Measurements from ENCODE around the gene KCNIP3. TPM values are rescaled to one million over a fixed set of nuclear protein-coding genes. Genes with fewer than 3 reads are reported as not detected.
A peak's percentile ranks its signal among the peaks of the same experiment; 100 is the strongest.

KCNIP3 gene
- total RNA-seq, 1 experiment from 2014 or later, result not detected

DNA sequence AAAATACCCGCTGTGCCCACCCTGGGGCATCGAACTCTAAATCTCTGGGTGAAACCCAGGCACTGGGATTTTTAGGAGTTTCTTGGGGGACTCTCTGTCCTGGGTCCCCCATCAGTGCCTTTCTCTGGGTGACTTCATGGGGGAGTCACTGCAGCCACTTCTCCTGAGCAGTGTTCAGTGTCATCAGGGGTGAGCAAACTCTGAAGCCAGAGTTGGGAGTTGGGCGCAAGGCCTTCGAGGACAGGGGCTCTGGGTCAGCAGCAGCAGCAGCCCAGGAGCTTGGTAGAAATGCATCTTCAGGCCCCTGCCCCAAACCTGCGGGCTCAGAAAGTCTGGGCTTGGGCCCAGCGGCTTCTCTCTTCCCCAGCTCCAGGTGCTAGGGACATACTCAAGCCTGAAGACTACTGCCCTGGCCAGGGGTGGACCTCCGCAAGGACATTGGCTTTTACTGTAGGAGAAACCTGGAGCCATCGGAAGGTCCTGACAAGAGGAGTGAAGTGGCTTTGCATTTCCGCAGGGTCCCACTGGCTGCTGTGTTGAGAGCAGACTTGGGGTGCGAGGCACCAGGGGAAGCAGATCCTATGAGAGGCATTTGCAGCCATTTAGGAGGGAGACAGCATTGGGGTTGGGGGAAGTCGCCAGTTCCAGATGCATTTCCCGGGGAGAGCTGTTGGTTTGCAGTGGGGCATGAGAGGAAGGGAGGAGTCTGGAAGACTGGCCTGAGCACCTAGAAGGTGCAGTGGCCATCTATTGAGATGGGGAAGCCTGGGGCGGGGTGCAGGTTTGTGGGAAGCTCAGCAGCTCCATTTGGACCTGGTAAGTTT lies 53.8 kb downstream of the KCNIP3 start:
- Histone ChIP-seq H3K4me3 (ENCODE audit: low read depth, low read length) (no peak overlapping the region), H3K9me3 (no peaks in the 10 kb centered on the region), H3K4me1 (no peaks in the 10 kb centered on the region), H3K36me3 (ENCODE audit: control insufficient read depth, insufficient read depth, low read length) (no peaks in the 10 kb centered on the region), H3K27me3 (replicated peaks; ENCODE audit: control insufficient read depth, insufficient read depth, low read length) (peaks cover 1% of the 10 kb centered on the region; the same call in 1 of the 2 replicates)
- peak in 1 of 2 experiments; percentile 27 for DNase-seq
- BruUV-seq (replicated peaks), result no TSS peak
- Mint-ChIP-seq H3K27ac (ENCODE audit: unreplicated experiment) (no peak overlapping the region), H3K9me3 (ENCODE audit: unreplicated experiment) (no peaks in the 10 kb centered on the region), H3K4me1 (ENCODE audit: low read depth, unreplicated experiment) (no peaks in the 10 kb centered on the region), H3K27me3 (ENCODE audit: insufficient read depth, unreplicated experiment) (peaks cover 21% of the 10 kb centered on the region), H3K36me3 (ENCODE audit: insufficient read depth, unreplicated experiment) (no peaks in the 10 kb centered on the region), H3K4me3 (ENCODE audit: unreplicated experiment) (no peak overlapping the region)
- ChIA-PET POLR2A (no interaction called here), CTCF (no interaction called here)
- intact Hi-C loops (cut with micrococcal nuclease; ENCODE audit: unreplicated experiment), result no loop called here
- TF ChIP-seq, protein P1, sequence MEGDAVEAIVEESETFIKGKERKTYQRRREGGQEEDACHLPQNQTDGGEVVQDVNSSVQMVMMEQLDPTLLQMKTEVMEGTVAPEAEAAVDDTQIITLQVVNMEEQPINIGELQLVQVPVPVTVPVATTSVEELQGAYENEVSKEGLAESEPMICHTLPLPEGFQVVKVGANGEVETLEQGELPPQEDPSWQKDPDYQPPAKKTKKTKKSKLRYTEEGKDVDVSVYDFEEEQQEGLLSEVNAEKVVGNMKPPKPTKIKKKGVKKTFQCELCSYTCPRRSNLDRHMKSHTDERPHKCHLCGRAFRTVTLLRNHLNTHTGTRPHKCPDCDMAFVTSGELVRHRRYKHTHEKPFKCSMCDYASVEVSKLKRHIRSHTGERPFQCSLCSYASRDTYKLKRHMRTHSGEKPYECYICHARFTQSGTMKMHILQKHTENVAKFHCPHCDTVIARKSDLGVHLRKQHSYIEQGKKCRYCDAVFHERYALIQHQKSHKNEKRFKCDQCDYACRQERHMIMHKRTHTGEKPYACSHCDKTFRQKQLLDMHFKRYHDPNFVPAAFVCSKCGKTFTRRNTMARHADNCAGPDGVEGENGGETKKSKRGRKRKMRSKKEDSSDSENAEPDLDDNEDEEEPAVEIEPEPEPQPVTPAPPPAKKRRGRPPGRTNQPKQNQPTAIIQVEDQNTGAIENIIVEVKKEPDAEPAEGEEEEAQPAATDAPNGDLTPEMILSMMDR (IDR thresholded peaks at IDR 0.05; ENCODE audit: insufficient read depth in 1 of 2, low read depth in 1 of 2, low read length in 1 of 2, severe bottlenecking in 1 of 2, unreplicated experiment in 1 of 2), result no peak

DNA sequence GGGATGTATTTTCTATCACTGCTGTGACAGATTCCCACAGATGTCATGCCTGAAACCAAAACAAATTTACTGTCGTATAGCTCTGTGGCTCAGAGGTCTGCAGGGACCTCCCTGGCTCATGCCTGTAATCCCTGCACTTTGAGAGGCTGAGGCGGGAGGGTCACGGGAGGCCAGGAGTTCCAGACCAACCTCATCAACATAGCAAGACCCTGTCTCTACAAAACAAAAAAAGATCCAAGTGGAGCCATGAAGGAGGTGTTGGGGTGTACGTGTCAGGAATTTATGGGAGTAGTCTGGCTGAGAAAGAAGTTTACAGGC lies 54.4 kb downstream of the KCNIP3 start:
- no peak for DNase-seq
- no peaks in the 10 kb centered on the region for H3K9me3 ChIP-seq
- Mint-ChIP-seq H3K4me3 (ENCODE audit: unreplicated experiment) (no peak overlapping the region), H3K27ac (ENCODE audit: unreplicated experiment) (no peak overlapping the region), H3K27me3 (ENCODE audit: insufficient read depth, unreplicated experiment) (peaks cover 21% of the 10 kb centered on the region), H3K36me3 (ENCODE audit: insufficient read depth, unreplicated experiment) (no peaks in the 10 kb centered on the region), H3K9me3 (ENCODE audit: unreplicated experiment) (no peaks in the 10 kb centered on the region), H3K4me1 (ENCODE audit: low read depth, unreplicated experiment) (no peaks in the 10 kb centered on the region)
- intact Hi-C loops (cut with micrococcal nuclease; ENCODE audit: unreplicated experiment), result no loop called here
- H3K4me3 ChIP-seq (ENCODE audit: low read depth, low read length), result no peak overlapping the region
- ChIA-PET CTCF (no interaction called here), POLR2A (no interaction called here)
- TF ChIP-seq, protein P1 (IDR thresholded peaks at IDR 0.05; ENCODE audit: insufficient read depth in 1 of 2, low read depth in 1 of 2, low read length in 1 of 2, severe bottlenecking in 1 of 2, unreplicated experiment in 1 of 2), result no peak
- peaks cover 1% of the 10 kb centered on the region; the same call in 1 of the 2 replicates for H3K27me3 ChIP-seq (replicated peaks; ENCODE audit: control insufficient read depth, insufficient read depth, low read length)
- no TSS peak for BruUV-seq (replicated peaks)
- H3K4me1 ChIP-seq, result no peaks in the 10 kb centered on the region
- H3K36me3 ChIP-seq (ENCODE audit: control insufficient read depth, insufficient read depth, low read length), result no peaks in the 10 kb centered on the region

DNA sequence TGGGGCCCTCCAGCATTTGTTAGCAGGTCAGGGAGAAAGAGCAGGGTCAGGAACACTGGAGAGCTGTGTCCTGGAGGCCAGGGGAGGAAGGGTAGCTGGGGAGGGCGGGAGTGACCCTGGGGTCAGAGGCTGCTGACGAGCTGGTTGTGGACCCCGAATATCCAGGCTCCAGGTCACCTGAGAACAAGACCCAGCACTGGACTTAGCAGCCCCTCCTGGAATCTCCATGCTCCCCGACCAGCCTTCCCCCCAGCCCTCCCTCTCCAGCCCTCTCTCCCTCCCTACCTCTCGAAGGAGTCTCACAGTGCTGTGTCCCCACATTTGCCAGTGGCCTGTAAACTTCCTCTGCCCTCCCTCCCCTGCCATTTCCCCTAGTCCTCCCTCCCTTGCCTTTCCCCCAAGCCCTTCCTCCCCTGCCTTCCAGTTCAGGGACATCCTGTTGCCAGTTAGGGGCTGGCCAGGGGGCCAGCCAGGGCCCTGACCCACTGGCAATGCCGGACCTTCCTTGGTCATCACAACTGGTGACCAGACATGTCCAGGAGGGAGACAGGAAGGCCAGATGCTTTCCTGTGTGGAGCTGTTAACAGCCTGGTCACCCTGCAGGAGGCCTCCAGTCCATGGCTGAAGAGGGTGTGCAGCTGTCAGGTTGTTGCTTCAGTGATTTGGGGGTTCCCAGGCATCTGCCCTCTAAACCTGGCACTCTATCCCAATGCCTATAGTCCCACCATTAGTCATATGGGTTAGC lies 55.3 kb downstream of the KCNIP3 start:
- H3K27ac Mint-ChIP-seq (ENCODE audit: unreplicated experiment), result no peak overlapping the region
- BruUV-seq (replicated peaks), result no TSS peak
- no peaks in the 10 kb centered on the region for H3K9me3 ChIP-seq
- H3K27me3 ChIP-seq (replicated peaks; ENCODE audit: control insufficient read depth, insufficient read depth, low read length), result peaks cover 1% of the 10 kb centered on the region; the same call in 1 of the 2 replicates
- H3K27me3 Mint-ChIP-seq (ENCODE audit: insufficient read depth, unreplicated experiment), result peaks cover 21% of the 10 kb centered on the region
- H3K4me1 ChIP-seq, result no peaks in the 10 kb centered on the region
- intact Hi-C loops (cut with micrococcal nuclease; ENCODE audit: unreplicated experiment), result no loop called here
- H3K9me3 Mint-ChIP-seq (ENCODE audit: unreplicated experiment), result no peaks in the 10 kb centered on the region
- H3K4me3 Mint-ChIP-seq (ENCODE audit: unreplicated experiment), result no peak overlapping the region
- TF ChIP-seq, protein P1 (IDR thresholded peaks at IDR 0.05; ENCODE audit: insufficient read depth in 1 of 2, low read depth in 1 of 2, low read length in 1 of 2, severe bottlenecking in 1 of 2, unreplicated experiment in 1 of 2), result no peak
- H3K4me1 Mint-ChIP-seq (ENCODE audit: low read depth, unreplicated experiment), result no peaks in the 10 kb centered on the region
- no peak for DNase-seq
- ChIA-PET CTCF (no interaction called here), POLR2A (no interaction called here)
- H3K4me3 ChIP-seq (ENCODE audit: low read depth, low read length), result no peak overlapping the region
- H3K36me3 ChIP-seq (ENCODE audit: control insufficient read depth, insufficient read depth, low read length), result no peaks in the 10 kb centered on the region
- H3K36me3 Mint-ChIP-seq (ENCODE audit: insufficient read depth, unreplicated experiment), result no peaks in the 10 kb centered on the region

All from Caco-2 (cell line).